K562 (cell line): ENCODE results near the gene VSIG1. TPM values are rescaled to one million over a fixed set of nuclear protein-coding genes. Genes with fewer than 3 reads are reported as not detected.

ENCODE experiments used
- C11orf30 ChIP-seq: fragments of 450-650 bp; IDR thresholded peaks from 2 replicates; pipeline ENCODE4 v1.6.1; 2016; ENCODE audit warnings: low read depth, mild to moderate bottlenecking
- CBX3 ChIP-seq, 2 experiments: IDR thresholded peaks; 1 replicate in 1 of 2; 2 replicates in 1 of 2; pipeline ENCODE4 v1.6.1; 2012; ENCODE audit warnings: inconsistent platforms in 2 of 2, low read length in 2 of 2, borderline replicate concordance in 1 of 2, control low read depth in 1 of 2
- CXXC5 ChIP-seq: fragments of 250-450 bp; sonication (Bioruptor Pico); IDR thresholded peaks from 2 replicates; pipeline ENCODE4 v1.8.0; 2022; ENCODE audit warnings: inconsistent platforms, mild to moderate bottlenecking, moderate library complexity
- FOXM1 ChIP-seq, 2 experiments: fragments of 450-650 bp in 1 of 2; sonication (generic) in 1 of 2; formaldehyde crosslinking in 1 of 2; IDR thresholded peaks; 2 replicates each; pipeline versions ENCODE4 v1.6.1 to v1.9.0; 2017 to 2022; ENCODE audit warnings: low read depth in 2 of 2, mild to moderate bottlenecking in 2 of 2, missing genetic modification reagents in 1 of 2, moderate library complexity in 1 of 2
- GABPB1 ChIP-seq: sonication (generic); formaldehyde crosslinking; IDR thresholded peaks from 2 replicates; pipeline ENCODE4 v1.8.0; 2022; ENCODE audit warnings: mild to moderate bottlenecking, missing genetic modification reagents
- HDAC3 ChIP-seq: fragments of 450-650 bp; IDR thresholded peaks from 2 replicates; pipeline ENCODE4 v1.6.1; 2018; ENCODE audit warnings: borderline replicate concordance, mild to moderate bottlenecking, moderate library complexity; ENCODE audit not compliant: partially characterized antibody
- LARP7 ChIP-seq: fragments of 450-650 bp; IDR thresholded peaks from 2 replicates; pipeline ENCODE4 v1.6.1; 2016
- SMAD1 ChIP-seq: fragments of 150-350 bp; IDR thresholded peaks from 2 replicates; pipeline ENCODE4 v1.6.1; 2014; ENCODE audit warnings: low read length, low read depth; ENCODE audit not compliant: partially characterized antibody
- ZFX ChIP-seq: sonication (generic); formaldehyde crosslinking; IDR thresholded peaks from 2 replicates; pipeline ENCODE4 v1.8.0; 2022; ENCODE audit warnings: mild to moderate bottlenecking, missing genetic modification reagents, moderate library complexity
- ZNF184 ChIP-seq: sonication (generic); formaldehyde crosslinking; IDR thresholded peaks from 2 replicates; pipeline ENCODE4 v1.5.0; 2020; ENCODE audit warnings: missing genetic modification reagents
- ZNF583 ChIP-seq: fragments of 250-450 bp; sonication (Bioruptor Pico); IDR thresholded peaks from 2 replicates; pipeline ENCODE4 v1.4.0; 2020
- polyA plus RNA-seq, 8 experiments: library from polyadenylated mRNA; depleted of rRNA in 4 of 8; stranded (reverse) in 5 of 8; unstranded in 3 of 8; fragments of >200 nt; fragmentation: Nextera tagmentation in 2 of 8; fragmentation: Illumina TruSeq in 1 of 8; extraction: Ambion mirVana in 2 of 8; extraction: Trizol in 1 of 8; gene quantifications; 2 replicates each; pipeline versions ENCODE4 v1.2.1 to v1.2.3, GENCODE V29; 2011 to 2014; ENCODE audit warnings: inconsistent platforms in 1 of 8, missing spikeins in 1 of 8
- total RNA-seq, 7 experiments: library from RNA; depleted of rRNA in 6 of 7; stranded (reverse); fragments of >200 nt in 6 of 7; fragmentation: Illumina TruSeq in 2 of 7; extraction: Trizol in 2 of 7; gene quantifications; 2 replicates each; pipeline versions ENCODE4 v1.2.1 to v1.2.3, GENCODE V29; 2011 to 2021; ENCODE audit warnings: low replicate concordance in 1 of 7
- TF ChIP-seq, protein P1 (sequence below): fragments of 450-650 bp; IDR thresholded peaks from 2 replicates; pipeline ENCODE4 v1.6.1; 2016; ENCODE audit warnings: low read depth
- TF ChIP-seq, protein P2 (sequence below): fragments of 150-350 bp; IDR thresholded peaks from 2 replicates; pipeline ENCODE4 v1.6.1; 2014; ENCODE audit warnings: low read depth, mild to moderate bottlenecking, low read length, borderline replicate concordance
- TF ChIP-seq, protein P3 (sequence below): fragments of 450-650 bp; IDR thresholded peaks from 2 replicates; pipeline ENCODE4 v1.6.1; 2016; ENCODE audit warnings: missing biosample characterization, missing genetic modification characterization
- TF ChIP-seq, protein P4 (sequence below): fragments of 250-450 bp; sonication (Bioruptor Pico); IDR thresholded peaks from 2 replicates; pipeline ENCODE4 v1.8.0; 2022; ENCODE audit warnings: moderate library complexity, mild to moderate bottlenecking, inconsistent platforms

Gene VSIG1
- total and polyA plus RNA-seq, 9 of the 15 experiments (the other 6 are each of a cell fraction or from before 2014, with no cell fraction given), result not detected

DNA sequence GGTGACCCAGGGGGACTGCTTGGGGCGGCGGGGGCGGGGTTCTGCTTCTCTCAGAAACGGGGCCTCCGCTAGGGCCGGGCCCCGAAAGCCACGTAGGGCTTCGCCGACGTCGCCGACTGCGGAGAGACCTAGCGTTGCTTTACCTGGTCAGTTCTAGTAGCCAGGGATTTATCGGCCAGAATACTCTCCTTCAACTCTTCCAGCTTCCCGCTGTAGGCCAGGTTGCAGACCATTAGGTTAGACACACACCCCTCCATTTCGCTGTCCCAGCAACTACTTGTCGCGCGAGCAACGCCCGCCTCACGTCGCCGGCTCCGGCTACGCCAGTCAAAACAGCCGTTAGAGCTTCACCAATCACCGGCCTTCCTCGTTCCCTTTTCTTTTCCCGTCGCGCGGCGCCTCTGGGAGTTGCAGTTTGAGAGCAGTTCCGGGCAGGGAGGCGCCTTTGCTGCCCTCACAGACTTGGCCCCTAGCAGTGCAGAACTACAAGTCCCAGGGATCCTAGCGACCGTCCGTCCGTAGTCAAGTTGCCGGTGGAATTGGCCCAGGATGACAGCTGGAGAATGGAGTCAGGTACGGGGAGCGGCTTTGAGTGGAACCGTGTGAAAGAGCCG, 46.5 kb downstream of the VSIG1 start, which contains the start of the genes ATG4A and PSMD10 (continued):
- TF ChIP-seq LARP7, result no peak
- TF ChIP-seq GABPB1, result peak; percentile 68; the same call in 1 of the 2 replicates
- TF ChIP-seq ZNF184 (CRISPR knock-in tag), result no peak
- peak; percentile 82 for TF ChIP-seq CXXC5 (CRISPR knock-in tag)
- TF ChIP-seq, protein P1, sequence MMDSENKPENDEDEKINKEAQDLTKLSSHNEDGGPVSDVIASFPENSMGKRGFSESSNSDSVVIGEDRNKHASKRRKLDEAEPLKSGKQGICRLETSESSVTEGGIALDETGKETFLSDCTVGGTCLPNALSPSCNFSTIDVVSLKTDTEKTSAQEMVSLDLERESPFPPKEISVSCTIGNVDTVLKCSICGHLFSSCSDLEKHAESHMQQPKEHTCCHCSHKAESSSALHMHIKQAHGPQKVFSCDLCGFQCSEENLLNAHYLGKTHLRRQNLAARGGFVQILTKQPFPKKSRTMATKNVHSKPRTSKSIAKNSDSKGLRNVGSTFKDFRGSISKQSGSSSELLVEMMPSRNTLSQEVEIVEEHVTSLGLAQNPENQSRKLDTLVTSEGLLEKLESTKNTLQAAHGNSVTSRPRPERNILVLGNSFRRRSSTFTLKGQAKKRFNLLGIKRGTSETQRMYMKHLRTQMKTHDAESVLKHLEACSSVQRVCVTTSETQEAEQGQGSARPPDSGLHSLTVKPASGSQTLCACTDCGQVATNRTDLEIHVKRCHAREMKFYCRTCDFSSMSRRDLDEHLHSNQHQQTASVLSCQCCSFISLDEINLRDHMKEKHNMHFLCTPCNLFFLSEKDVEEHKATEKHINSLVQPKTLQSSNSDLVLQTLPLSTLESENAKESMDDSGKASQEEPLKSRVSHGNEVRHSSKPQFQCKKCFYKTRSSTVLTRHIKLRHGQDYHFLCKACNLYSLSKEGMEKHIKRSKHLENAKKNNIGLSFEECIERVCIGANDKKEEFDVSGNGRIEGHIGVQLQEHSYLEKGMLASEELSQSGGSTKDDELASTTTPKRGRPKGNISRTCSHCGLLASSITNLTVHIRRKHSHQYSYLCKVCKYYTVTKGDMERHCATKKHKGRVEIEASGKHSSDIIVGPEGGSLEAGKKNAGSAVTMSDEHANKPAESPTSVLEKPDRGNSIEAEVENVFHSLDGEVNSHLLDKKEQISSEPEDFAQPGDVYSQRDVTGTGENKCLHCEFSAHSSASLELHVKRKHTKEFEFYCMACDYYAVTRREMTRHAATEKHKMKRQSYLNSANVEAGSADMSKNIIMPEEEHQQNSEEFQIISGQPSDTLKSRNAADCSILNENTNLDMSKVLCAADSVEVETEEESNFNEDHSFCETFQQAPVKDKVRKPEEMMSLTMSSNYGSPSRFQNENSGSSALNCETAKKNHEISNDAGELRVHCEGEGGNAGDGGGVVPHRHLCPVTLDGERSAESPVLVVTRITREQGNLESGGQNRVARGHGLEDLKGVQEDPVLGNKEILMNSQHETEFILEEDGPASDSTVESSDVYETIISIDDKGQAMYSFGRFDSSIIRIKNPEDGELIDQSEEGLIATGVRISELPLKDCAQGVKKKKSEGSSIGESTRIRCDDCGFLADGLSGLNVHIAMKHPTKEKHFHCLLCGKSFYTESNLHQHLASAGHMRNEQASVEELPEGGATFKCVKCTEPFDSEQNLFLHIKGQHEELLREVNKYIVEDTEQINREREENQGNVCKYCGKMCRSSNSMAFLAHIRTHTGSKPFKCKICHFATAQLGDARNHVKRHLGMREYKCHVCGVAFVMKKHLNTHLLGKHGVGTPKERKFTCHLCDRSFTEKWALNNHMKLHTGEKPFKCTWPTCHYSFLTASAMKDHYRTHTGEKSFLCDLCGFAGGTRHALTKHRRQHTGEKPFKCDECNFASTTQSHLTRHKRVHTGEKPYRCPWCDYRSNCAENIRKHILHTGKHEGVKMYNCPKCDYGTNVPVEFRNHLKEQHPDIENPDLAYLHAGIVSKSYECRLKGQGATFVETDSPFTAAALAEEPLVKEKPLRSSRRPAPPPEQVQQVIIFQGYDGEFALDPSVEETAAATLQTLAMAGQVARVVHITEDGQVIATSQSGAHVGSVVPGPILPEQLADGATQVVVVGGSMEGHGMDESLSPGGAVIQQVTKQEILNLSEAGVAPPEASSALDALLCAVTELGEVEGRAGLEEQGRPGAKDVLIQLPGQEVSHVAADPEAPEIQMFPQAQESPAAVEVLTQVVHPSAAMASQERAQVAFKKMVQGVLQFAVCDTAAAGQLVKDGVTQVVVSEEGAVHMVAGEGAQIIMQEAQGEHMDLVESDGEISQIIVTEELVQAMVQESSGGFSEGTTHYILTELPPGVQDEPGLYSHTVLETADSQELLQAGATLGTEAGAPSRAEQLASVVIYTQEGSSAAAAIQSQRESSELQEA, result peak; percentile 77
- TF ChIP-seq FOXM1 (IDR thresholded peaks at IDR 0.05; ENCODE audit: low read depth), result no peak
- TF ChIP-seq FOXM1 (CRISPR knock-in tag; IDR thresholded peaks at IDR 0.05; ENCODE audit: low read depth), result no peak
- no peak for TF ChIP-seq SMAD1
- TF ChIP-seq HDAC3, result no peak
- no peak for TF ChIP-seq CBX3 (IDR thresholded peaks at IDR 0.05; ENCODE audit: borderline replicate concordance in 1 of 2, low read length in 2 of 2)
- TF ChIP-seq, protein P2, sequence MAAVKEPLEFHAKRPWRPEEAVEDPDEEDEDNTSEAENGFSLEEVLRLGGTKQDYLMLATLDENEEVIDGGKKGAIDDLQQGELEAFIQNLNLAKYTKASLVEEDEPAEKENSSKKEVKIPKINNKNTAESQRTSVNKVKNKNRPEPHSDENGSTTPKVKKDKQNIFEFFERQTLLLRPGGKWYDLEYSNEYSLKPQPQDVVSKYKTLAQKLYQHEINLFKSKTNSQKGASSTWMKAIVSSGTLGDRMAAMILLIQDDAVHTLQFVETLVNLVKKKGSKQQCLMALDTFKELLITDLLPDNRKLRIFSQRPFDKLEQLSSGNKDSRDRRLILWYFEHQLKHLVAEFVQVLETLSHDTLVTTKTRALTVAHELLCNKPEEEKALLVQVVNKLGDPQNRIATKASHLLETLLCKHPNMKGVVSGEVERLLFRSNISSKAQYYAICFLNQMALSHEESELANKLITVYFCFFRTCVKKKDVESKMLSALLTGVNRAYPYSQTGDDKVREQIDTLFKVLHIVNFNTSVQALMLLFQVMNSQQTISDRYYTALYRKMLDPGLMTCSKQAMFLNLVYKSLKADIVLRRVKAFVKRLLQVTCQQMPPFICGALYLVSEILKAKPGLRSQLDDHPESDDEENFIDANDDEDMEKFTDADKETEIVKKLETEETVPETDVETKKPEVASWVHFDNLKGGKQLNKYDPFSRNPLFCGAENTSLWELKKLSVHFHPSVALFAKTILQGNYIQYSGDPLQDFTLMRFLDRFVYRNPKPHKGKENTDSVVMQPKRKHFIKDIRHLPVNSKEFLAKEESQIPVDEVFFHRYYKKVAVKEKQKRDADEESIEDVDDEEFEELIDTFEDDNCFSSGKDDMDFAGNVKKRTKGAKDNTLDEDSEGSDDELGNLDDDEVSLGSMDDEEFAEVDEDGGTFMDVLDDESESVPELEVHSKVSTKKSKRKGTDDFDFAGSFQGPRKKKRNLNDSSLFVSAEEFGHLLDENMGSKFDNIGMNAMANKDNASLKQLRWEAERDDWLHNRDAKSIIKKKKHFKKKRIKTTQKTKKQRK, result no peak
- peak; percentile 81 for TF ChIP-seq C11orf30
- TF ChIP-seq ZNF583 (CRISPR knock-in tag), result no peak
- TF ChIP-seq, protein P3, sequence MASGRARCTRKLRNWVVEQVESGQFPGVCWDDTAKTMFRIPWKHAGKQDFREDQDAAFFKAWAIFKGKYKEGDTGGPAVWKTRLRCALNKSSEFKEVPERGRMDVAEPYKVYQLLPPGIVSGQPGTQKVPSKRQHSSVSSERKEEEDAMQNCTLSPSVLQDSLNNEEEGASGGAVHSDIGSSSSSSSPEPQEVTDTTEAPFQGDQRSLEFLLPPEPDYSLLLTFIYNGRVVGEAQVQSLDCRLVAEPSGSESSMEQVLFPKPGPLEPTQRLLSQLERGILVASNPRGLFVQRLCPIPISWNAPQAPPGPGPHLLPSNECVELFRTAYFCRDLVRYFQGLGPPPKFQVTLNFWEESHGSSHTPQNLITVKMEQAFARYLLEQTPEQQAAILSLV (tag), result no peak
- TF ChIP-seq, protein P4, sequence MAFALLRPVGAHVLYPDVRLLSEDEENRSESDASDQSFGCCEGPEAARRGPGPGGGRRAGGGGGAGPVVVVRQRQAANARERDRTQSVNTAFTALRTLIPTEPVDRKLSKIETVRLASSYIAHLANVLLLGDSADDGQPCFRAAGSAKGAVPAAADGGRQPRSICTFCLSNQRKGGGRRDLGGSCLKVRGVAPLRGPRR (CRISPR knock-in tag), result no peak
- peak; percentile 96 for TF ChIP-seq ZFX (CRISPR knock-in tag)
